ENCODE data around the gene PRRT2.

DNA sequence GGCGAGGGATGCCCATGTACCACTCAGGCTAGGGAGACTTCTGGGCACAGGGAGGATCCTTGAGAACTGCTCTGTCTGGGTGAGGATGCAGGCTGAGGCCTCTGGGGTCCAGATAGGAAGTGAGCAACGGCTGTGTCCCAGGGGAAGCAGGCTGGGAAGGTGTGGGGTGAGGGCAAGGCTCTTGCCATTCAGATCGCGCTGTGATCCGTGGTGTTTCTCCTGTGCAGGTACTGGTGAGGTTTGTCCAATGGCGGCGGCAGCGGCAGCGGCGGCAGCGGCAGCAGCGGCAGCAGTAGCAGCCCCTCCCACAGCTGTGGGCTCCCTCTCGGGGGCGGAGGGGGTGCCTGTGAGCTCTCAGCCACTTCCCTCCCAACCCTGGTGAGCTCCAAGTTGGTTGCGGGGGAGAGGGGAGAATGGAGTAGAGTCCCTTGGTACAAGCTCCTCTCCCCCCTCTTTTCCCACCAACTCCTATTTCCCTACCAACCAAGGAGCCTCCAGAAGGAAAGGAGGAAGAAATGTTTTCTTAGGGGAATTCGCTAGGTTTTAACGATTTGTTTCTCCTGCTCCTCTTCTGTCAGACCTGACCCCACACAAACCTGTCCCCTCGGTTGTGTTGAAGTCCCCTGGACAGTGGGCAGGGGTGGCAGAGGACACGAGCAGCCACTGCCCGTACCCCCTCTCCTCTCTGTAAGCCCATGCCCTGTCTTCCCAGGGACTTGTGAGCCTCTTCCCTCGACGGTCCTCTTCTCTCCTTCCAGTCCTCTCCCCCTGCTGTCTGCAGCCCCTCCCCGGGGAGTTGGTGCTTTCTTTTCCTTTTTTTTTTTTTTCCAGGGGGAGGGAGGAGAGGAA is 1.9 kb upstream of the PRRT2 start:
- no peak for TF ChIP-seq POLR2A (IDR thresholded peaks at IDR 0.05; ENCODE audit: low read depth)
- TF ChIP-seq, protein P1, sequence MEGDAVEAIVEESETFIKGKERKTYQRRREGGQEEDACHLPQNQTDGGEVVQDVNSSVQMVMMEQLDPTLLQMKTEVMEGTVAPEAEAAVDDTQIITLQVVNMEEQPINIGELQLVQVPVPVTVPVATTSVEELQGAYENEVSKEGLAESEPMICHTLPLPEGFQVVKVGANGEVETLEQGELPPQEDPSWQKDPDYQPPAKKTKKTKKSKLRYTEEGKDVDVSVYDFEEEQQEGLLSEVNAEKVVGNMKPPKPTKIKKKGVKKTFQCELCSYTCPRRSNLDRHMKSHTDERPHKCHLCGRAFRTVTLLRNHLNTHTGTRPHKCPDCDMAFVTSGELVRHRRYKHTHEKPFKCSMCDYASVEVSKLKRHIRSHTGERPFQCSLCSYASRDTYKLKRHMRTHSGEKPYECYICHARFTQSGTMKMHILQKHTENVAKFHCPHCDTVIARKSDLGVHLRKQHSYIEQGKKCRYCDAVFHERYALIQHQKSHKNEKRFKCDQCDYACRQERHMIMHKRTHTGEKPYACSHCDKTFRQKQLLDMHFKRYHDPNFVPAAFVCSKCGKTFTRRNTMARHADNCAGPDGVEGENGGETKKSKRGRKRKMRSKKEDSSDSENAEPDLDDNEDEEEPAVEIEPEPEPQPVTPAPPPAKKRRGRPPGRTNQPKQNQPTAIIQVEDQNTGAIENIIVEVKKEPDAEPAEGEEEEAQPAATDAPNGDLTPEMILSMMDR (IDR thresholded peaks at IDR 0.05), result no peak
- TF ChIP-seq EP300 (IDR thresholded peaks at IDR 0.05), result no peak
- TF ChIP-seq POLR2AphosphoS5 (IDR thresholded peaks at IDR 0.05), result no peak
